ENCODE data around the gene QKI. TPM values are rescaled to one million over a fixed set of nuclear protein-coding genes. Genes with fewer than 3 reads are reported as not detected.
"Not testable (repeated sequence)": the region's sequence is repeated elsewhere in the genome, so short reads cannot be mapped to it uniquely, and the experiment has no call there.

Gene QKI
- total RNA-seq, 1 experiment from 2014 or later, result 134 TPM

DNA sequence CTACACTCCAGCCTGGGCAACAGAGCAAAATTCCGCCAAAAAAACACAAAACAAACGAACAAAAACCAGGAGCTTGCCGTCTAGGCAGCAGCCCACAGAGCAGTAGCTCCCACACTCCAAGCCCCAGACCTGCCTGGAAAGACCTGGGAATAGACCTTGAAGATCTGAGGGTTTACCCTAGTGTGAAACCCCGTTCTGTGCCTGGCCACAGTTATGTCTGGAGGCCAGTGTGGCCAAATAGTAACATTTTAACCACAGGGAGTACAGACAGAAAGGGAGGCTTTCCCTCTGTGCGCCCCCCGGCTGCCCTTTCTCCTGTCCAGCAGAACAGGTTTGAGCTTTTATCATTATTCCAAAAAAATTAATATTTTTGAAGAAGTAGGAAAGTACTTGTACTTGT is 172.4 kb downstream of the QKI start:
- ChIA-PET POLR2A (no interaction called here), CTCF (no interaction called here)
- Mint-ChIP-seq H3K27ac (ENCODE audit: unreplicated experiment) (no peak overlapping the region), H3K36me3 (ENCODE audit: insufficient read depth, unreplicated experiment) (peaks cover 18% of the 10 kb centered on the region), H3K4me1 (ENCODE audit: low read depth, unreplicated experiment) (no peaks in the 10 kb centered on the region), H3K9me3 (ENCODE audit: unreplicated experiment) (peaks cover 19% of the 10 kb centered on the region), H3K27me3 (ENCODE audit: insufficient read depth, unreplicated experiment) (no peaks in the 10 kb centered on the region), H3K4me3 (ENCODE audit: unreplicated experiment) (no peak overlapping the region)
- TF ChIP-seq CTCF (IDR thresholded peaks at IDR 0.05; ENCODE audit: insufficient read depth in 1 of 2, low read depth in 1 of 2, low read length in 1 of 2, severe bottlenecking in 1 of 2, unreplicated experiment in 1 of 2), result no peak
- no peak for DNase-seq
- Histone ChIP-seq H3K27me3 (replicated peaks; ENCODE audit: control insufficient read depth, insufficient read depth, low read length) (no peaks in the 10 kb centered on the region), H3K4me1 (no peaks in the 10 kb centered on the region), H3K4me3 (ENCODE audit: low read depth, low read length) (no peak overlapping the region), H3K9me3 (no peaks in the 10 kb centered on the region), H3K36me3 (ENCODE audit: control insufficient read depth, insufficient read depth, low read length) (no peaks in the 10 kb centered on the region)
- intact Hi-C loops (cut with micrococcal nuclease; ENCODE audit: unreplicated experiment), result no loop called here
- BruUV-seq (replicated peaks), result no TSS peak

- no peak for DNase-seq
- Histone ChIP-seq H3K4me3 (ENCODE audit: low read depth, low read length) (no peak overlapping the region), H3K36me3 (ENCODE audit: control insufficient read depth, insufficient read depth, low read length) (no peaks in the 10 kb centered on the region), H3K27me3 (replicated peaks; ENCODE audit: control insufficient read depth, insufficient read depth, low read length) (no peaks in the 10 kb centered on the region), H3K9me3 (no peaks in the 10 kb centered on the region), H3K4me1 (no peaks in the 10 kb centered on the region)
- no peak for TF ChIP-seq CTCF (IDR thresholded peaks at IDR 0.05; ENCODE audit: insufficient read depth in 1 of 2, low read depth in 1 of 2, low read length in 1 of 2, severe bottlenecking in 1 of 2, unreplicated experiment in 1 of 2)
- ChIA-PET CTCF (no interaction called here), POLR2A (no interaction called here)
- Mint-ChIP-seq H3K4me1 (ENCODE audit: low read depth, unreplicated experiment) (no peaks in the 10 kb centered on the region), H3K27ac (ENCODE audit: unreplicated experiment) (no peak overlapping the region), H3K36me3 (ENCODE audit: insufficient read depth, unreplicated experiment) (peaks cover 17% of the 10 kb centered on the region), H3K27me3 (ENCODE audit: insufficient read depth, unreplicated experiment) (no peaks in the 10 kb centered on the region), H3K4me3 (ENCODE audit: unreplicated experiment) (no peak overlapping the region), H3K9me3 (ENCODE audit: unreplicated experiment) (peaks cover 32% of the 10 kb centered on the region)
- intact Hi-C loops (cut with micrococcal nuclease; ENCODE audit: unreplicated experiment), result no loop called here
- no TSS peak for BruUV-seq (replicated peaks)
Observed at GRCh38 chr6:163588220-163588919, 173.9 kb downstream of the QKI start.

- no peak overlapping the region for H3K27ac Mint-ChIP-seq (ENCODE audit: unreplicated experiment)
- CTCF ChIA-PET, result no interaction called here
- peaks cover 34% of the 10 kb centered on the region for H3K9me3 Mint-ChIP-seq (ENCODE audit: unreplicated experiment)
- H3K4me3 Mint-ChIP-seq (ENCODE audit: unreplicated experiment), result no peak overlapping the region
- intact Hi-C loops (cut with micrococcal nuclease; ENCODE audit: unreplicated experiment), result no loop called here
- no peaks in the 10 kb centered on the region for H3K36me3 ChIP-seq (ENCODE audit: control insufficient read depth, insufficient read depth, low read length)
- H3K4me1 ChIP-seq, result no peaks in the 10 kb centered on the region
- H3K9me3 ChIP-seq, result no peaks in the 10 kb centered on the region
- no peak overlapping the region for H3K4me3 ChIP-seq (ENCODE audit: low read depth, low read length)
- no peak for DNase-seq
- no peak for TF ChIP-seq CTCF (IDR thresholded peaks at IDR 0.05; ENCODE audit: insufficient read depth in 1 of 2, low read depth in 1 of 2, low read length in 1 of 2, severe bottlenecking in 1 of 2, unreplicated experiment in 1 of 2)
- POLR2A ChIA-PET, result no interaction called here
- no peaks in the 10 kb centered on the region for H3K27me3 ChIP-seq (replicated peaks; ENCODE audit: control insufficient read depth, insufficient read depth, low read length)
- BruUV-seq (replicated peaks), result no TSS peak
- H3K36me3 Mint-ChIP-seq (ENCODE audit: insufficient read depth, unreplicated experiment), result peaks cover 12% of the 10 kb centered on the region
- H3K27me3 Mint-ChIP-seq (ENCODE audit: insufficient read depth, unreplicated experiment), result no peaks in the 10 kb centered on the region
- H3K4me1 Mint-ChIP-seq (ENCODE audit: low read depth, unreplicated experiment), result no peaks in the 10 kb centered on the region
Observed at GRCh38 chr6:163589387-163589786, 174.9 kb downstream of the QKI start.

GRCh38 chr6:163590132-163590531 is 175.6 kb downstream of the QKI start:
- intact Hi-C loops (cut with micrococcal nuclease; ENCODE audit: unreplicated experiment); H3K36me3 ChIP-seq (ENCODE audit: control insufficient read depth, insufficient read depth, low read length); POLR2A ChIA-PET; BruUV-seq (replicated peaks); H3K4me3 Mint-ChIP-seq (ENCODE audit: unreplicated experiment); H3K9me3 ChIP-seq; H3K4me1 ChIP-seq; DNase-seq; H3K27me3 ChIP-seq (replicated peaks; ENCODE audit: control insufficient read depth, insufficient read depth, low read length); CTCF ChIA-PET; H3K27me3 Mint-ChIP-seq (ENCODE audit: insufficient read depth, unreplicated experiment); H3K4me3 ChIP-seq (ENCODE audit: low read depth, low read length); H3K27ac Mint-ChIP-seq (ENCODE audit: unreplicated experiment); H3K4me1 Mint-ChIP-seq (ENCODE audit: low read depth, unreplicated experiment): not testable (repeated sequence)
- Mint-ChIP-seq H3K36me3 (ENCODE audit: insufficient read depth, unreplicated experiment) (peaks cover 12% of the 10 kb centered on the region), H3K9me3 (ENCODE audit: unreplicated experiment) (peaks cover 34% of the 10 kb centered on the region)

Measured in Caco-2 (cell line).